GM12874 (cell line): Measurements from ENCODE around the gene GCN1.

Source experiments
- CTCF ChIP-seq: IDR thresholded peaks from 2 replicates; pipeline ENCODE4 v1.5.1; 2011; ENCODE audit warnings: low read depth, mild to moderate bottlenecking, control low read depth, low read length, moderate library complexity; ENCODE audit not compliant: insufficient read depth

Gene GCN1

DNA sequence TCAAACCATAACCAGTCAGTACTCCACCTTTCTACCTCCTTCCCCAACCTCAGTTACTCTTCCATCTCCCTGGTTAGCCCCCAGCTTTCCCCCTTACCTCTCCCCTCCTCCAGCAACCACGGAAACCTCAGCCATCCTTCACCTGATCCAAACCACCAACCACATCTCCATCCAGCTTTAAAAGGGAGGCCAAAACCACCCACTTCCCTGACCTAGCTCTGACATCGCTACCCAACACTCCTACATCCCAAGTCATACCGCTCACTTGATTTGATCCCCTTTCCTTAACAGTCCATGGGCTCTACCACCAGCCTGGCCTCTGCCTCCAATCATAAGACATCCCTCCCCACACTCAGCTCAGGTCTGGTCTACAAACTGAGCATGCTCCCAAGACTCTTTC lies 79.4 kb downstream of the GCN1 start:
- TF ChIP-seq CTCF, result no peak

GRCh38 chr12:120110550-120111501 lies 83.7 kb downstream of the GCN1 start:
- no peak for TF ChIP-seq CTCF

- no peak for TF ChIP-seq CTCF
Observed at GRCh38 chr12:120109570-120110267, 84.8 kb downstream of the GCN1 start.

DNA sequence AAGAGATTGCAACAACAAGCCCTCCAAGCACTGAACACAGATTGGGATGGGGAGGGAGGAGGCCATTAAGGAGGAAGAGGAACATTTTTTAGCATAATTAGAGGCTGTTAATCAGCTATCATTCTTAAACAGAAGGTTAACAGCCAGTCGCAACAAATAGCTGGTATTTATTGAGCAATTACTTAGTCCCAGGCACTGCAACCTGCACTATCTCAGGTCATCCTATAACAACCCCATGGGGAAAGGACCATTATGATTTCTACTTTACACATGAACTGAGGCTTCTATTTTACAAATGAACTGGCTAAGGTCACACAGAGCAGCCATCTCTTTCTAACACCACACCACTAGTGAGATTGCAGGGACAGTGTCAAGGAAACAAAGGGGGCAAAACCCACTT lies 88.4 kb downstream of the GCN1 start:
- no peak for TF ChIP-seq CTCF

DNA sequence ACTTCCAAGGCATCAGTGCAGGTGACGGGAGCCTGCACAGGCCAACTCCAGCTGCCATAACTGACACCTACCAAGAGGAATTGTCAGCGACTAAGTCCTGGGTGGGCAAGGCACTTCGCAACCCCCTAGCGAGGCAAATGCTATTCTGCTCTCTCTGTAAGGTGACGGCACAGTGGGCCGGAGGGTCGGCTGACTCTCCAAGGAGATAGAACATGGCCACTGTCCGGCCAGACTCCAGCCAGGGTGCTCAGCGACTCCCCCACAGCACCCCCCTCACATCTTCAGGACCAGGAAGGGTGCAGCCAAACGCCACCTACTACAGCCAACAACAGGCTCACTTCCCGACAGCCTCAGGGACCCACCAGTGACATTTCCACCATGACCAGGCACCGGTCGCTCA lies 91.1 kb downstream of the GCN1 start:
- no peak for TF ChIP-seq CTCF

DNA sequence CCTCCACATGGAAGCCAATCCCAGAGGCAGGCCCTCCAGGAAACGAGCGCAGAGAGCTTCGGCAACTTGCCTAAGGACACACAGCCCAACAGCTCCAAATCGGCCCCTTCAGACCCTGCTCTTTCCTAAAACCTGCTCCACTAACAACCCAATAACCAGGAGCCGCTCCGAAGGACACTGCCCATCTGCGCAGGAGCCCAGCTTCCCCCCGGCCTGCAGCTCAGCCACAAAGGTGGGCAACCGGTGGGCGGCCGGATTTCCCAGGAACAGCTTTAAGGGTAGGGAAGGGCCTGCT lies 91.5 kb downstream of the GCN1 start:
- no peak for TF ChIP-seq CTCF

DNA sequence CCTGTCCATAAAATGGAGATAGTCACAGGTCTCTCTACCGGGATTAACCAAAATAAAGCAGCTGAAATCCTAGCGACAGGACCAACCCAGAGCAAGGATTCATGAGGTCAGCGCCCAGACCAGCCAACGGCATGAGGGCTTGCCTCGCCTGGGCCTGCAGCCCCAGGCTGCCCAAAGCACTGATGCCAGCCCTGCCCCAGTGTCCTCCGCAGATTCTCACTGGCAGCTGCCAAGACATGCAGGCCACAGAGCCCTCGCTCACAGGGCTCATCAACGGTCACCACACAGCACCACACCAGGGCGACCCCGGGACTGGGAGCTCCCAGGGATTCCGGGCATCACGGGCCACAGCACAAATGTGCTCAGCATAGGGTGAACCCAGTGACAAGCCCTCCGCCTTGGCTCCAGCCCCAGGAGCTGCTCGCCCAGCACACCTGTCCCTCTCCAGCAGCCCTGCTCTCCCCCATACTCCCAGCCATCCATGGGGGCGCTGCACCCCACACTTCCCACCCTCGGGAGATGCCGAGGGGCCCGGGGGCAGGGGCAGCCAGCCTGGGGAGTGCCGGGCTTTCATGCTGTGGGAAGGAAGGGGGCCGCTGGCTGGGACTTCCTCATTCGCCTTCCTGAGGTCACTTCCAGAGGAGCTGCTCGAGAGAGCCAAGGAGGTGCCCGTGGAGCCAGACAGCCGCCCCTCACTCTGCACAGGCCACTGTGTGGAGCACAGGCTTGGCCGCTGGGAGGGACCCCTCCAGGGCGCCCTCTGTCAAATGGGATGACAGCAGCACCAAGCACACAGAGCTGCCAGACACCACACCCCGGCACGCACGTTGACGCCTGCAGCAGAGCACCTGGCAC lies 92.1 kb downstream of the GCN1 start:
- no peak for TF ChIP-seq CTCF
